Measurements from ENCODE around the gene KCTD15. TPM values are rescaled to one million over a fixed set of nuclear protein-coding genes. Genes with fewer than 3 reads are reported as not detected.
A peak's percentile ranks its signal among the peaks of the same experiment; 100 is the strongest.

KCTD15 gene, protein sequence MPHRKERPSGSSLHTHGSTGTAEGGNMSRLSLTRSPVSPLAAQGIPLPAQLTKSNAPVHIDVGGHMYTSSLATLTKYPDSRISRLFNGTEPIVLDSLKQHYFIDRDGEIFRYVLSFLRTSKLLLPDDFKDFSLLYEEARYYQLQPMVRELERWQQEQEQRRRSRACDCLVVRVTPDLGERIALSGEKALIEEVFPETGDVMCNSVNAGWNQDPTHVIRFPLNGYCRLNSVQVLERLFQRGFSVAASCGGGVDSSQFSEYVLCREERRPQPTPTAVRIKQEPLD
- 22.5 TPM for total RNA-seq (2013)
- polyA plus RNA-seq (10 to 100 TPM in 1 of 3 donors, 1 to 10 TPM in 2; 1.6 to 43.2 (median 2.1) TPM), polyA minus RNA-seq (30.2 and 40.0 TPM in 2 replicates), total RNA-seq (0.75 to 18.6 (median 14.8) reads per million in 11 experiments)

DNA sequence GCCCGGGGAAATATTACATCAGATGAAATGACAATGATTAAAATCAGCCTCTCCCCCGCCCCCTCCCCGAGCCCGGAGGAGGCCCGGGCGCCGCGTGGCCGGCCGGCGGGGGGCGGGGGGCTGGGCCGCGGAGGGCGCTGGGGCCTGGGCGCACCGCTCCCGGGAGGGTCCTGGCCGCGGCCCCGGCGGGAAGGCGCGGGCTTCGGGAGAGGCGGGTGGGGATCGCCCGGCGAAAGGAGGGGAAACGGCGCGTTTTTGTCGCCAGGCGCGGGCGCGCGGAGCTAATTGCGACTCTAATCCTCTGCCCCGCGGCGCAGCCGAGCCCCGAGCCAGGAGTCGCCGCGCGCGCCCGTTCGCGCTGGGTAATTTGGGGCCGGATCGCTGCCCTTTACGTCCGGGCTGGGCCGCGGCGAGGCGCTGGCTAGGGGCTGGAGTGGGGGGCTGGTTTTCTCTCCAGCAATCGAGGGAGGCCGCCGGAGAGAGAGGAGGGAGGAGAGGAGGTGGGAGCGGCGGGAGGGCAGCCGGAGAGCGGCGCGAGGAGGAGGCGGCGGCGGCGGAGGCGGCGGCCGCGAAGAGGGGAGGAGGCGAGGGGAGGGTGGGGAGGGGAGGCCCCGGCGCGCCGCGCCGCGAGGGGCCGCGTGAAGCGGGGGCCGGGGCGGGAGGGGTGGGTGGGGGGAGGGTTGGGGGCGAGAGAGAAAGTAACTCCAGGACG is at the start of gene KCTD15:
Gene KCTD15 (plus strand): TSS at position 707 of the 712 bp plus-strand sequence. CDS start 3,585 bp downstream, outside the sequence.
- Mint-ChIP-seq H3K27ac (peak within 1 kb of the TSS; percentile 50 to 88 (median 85)), H3K27me3 (ENCODE audit: low read depth in 3 of 3) (peaks cover 5 to 12% (median 8%) of the 10 kb centered on the region in 3 donors), H3K4me3 (peak within 1 kb of the TSS; percentile 92), H3K4me1 (peaks cover 17% of the 10 kb centered on the region), H3K36me3 (peaks cover 17 to 27% of the 10 kb centered on the region in 2 donors), H3K9me3 (peaks cover 0 to 2% (median 0%) of the 10 kb centered on the region in 7 donors)
- no peaks in the 10 kb centered on the region for H3K9me3 ChIP-seq (replicated peaks in 1 of 2; ENCODE audit: control insufficient read depth in 1 of 2, insufficient read depth in 1 of 2, low read length in 2 of 2)
- H3K79me2 ChIP-seq (ENCODE audit: insufficient read depth, low read length) = no peaks in the 10 kb centered on the region
- H3K4me1 ChIP-seq (ENCODE audit: control insufficient read depth in 1 of 2, insufficient read depth in 2 of 2, low read length in 2 of 2) = peaks cover 16 to 23% of the 10 kb centered on the region in 2 donors
- peak within 1 kb of the TSS; percentile 85 for H3K4me2 ChIP-seq (replicated peaks; ENCODE audit: extremely low read depth, low read length, poor library complexity, severe bottlenecking)
- H2AFZ ChIP-seq (ENCODE audit: insufficient read depth, low read depth, low read length, poor library complexity, severe bottlenecking) = peak within 1 kb of the TSS; percentile 86
- peak within 1 kb of the TSS; percentile 66 to 79 for H3K27ac ChIP-seq (ENCODE audit: low read depth in 1 of 2, low read length in 2 of 2)
- no peaks in the 10 kb centered on the region for H4K20me1 ChIP-seq (ENCODE audit: insufficient read depth, low read length)
- peak within 1 kb of the TSS; percentile 61 to 96 (median 89) for H3K4me3 ChIP-seq (replicated peaks in 1 of 3; ENCODE audit: low read depth in 2 of 3, low read length in 3 of 3)
- peak; percentile 24 to 46 (median 30) for DNase-seq
- intact Hi-C loops (cut with micrococcal nuclease) = loop anchor here (2.0 to 5.0 kb wide), 2 partner anchors 24 to 201 kb away; no protein-coding TSS in a partner anchor
- under 1% methylated on average over 60 of the region's 92 CpGs for WGBS (ENCODE audit: insufficient coverage)
- peak within 1 kb of the TSS; percentile 76 for H3K9ac ChIP-seq (ENCODE audit: insufficient read depth, low read length, poor library complexity, severe bottlenecking)
- peaks cover 12 to 21% of the 10 kb centered on the region in 2 donors for H3K36me3 ChIP-seq (replicated peaks in 1 of 2; ENCODE audit: control insufficient read depth in 1 of 2, insufficient read depth in 2 of 2, low read length in 2 of 2)
- no peaks in the 10 kb centered on the region for H3K27me3 ChIP-seq (ENCODE audit: control insufficient read depth in 2 of 2, insufficient read depth in 2 of 2, low read length in 2 of 2)
- no peak for TF ChIP-seq CTCF (IDR thresholded peaks at IDR 0.05)

- intact Hi-C loops (cut with micrococcal nuclease) = no loop called here
- no peaks in the 10 kb centered on the region for H3K4me1 ChIP-seq (ENCODE audit: control insufficient read depth in 1 of 2, insufficient read depth in 2 of 2, low read length in 2 of 2)
- H3K4me3 ChIP-seq (replicated peaks in 1 of 3; ENCODE audit: low read depth in 2 of 3, low read length in 3 of 3) = no peak overlapping the region
- no peaks in the 10 kb centered on the region for H3K9me3 ChIP-seq (replicated peaks in 1 of 2; ENCODE audit: control insufficient read depth in 1 of 2, insufficient read depth in 1 of 2, low read length in 2 of 2)
- no peaks in the 10 kb centered on the region for H3K36me3 ChIP-seq (replicated peaks in 1 of 2; ENCODE audit: control insufficient read depth in 1 of 2, insufficient read depth in 2 of 2, low read length in 2 of 2)
- no peak for DNase-seq
- no peaks in the 10 kb centered on the region for H3K4me1 Mint-ChIP-seq
- H3K4me3 Mint-ChIP-seq = no peak overlapping the region
- no peaks in the 10 kb centered on the region for H4K20me1 ChIP-seq (ENCODE audit: insufficient read depth, low read length)
- H3K9ac ChIP-seq (ENCODE audit: insufficient read depth, low read length, poor library complexity, severe bottlenecking) = no peak overlapping the region
- no peaks in the 10 kb centered on the region for H3K27me3 ChIP-seq (ENCODE audit: control insufficient read depth in 2 of 2, insufficient read depth in 2 of 2, low read length in 2 of 2)
- no peak overlapping the region for H3K27ac ChIP-seq (ENCODE audit: low read depth in 1 of 2, low read length in 2 of 2)
- no peaks in the 10 kb centered on the region for H3K9me3 Mint-ChIP-seq
- H3K4me2 ChIP-seq (replicated peaks; ENCODE audit: extremely low read depth, low read length, poor library complexity, severe bottlenecking) = no peak overlapping the region
- TF ChIP-seq CTCF (IDR thresholded peaks at IDR 0.05) = no peak
- no peak overlapping the region for H2AFZ ChIP-seq (ENCODE audit: insufficient read depth, low read depth, low read length, poor library complexity, severe bottlenecking)
- no peaks in the 10 kb centered on the region for H3K79me2 ChIP-seq (ENCODE audit: insufficient read depth, low read length)
- H3K27ac Mint-ChIP-seq = no peak overlapping the region
- peaks cover 1 to 3% (median 3%) of the 10 kb centered on the region in 3 donors for H3K27me3 Mint-ChIP-seq (ENCODE audit: low read depth in 3 of 3)
- 66% methylated on average over 2 of the region's 4 CpGs for WGBS (ENCODE audit: insufficient coverage)
- no peaks in the 10 kb centered on the region for H3K36me3 Mint-ChIP-seq
Observed at GRCh38 chr19:33747273-33747672, 49.4 kb upstream of the KCTD15 start.
